ENCODE measurements around the gene SPINT3.

SPINT3 gene, protein sequence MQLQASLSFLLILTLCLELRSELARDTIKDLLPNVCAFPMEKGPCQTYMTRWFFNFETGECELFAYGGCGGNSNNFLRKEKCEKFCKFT

DNA sequence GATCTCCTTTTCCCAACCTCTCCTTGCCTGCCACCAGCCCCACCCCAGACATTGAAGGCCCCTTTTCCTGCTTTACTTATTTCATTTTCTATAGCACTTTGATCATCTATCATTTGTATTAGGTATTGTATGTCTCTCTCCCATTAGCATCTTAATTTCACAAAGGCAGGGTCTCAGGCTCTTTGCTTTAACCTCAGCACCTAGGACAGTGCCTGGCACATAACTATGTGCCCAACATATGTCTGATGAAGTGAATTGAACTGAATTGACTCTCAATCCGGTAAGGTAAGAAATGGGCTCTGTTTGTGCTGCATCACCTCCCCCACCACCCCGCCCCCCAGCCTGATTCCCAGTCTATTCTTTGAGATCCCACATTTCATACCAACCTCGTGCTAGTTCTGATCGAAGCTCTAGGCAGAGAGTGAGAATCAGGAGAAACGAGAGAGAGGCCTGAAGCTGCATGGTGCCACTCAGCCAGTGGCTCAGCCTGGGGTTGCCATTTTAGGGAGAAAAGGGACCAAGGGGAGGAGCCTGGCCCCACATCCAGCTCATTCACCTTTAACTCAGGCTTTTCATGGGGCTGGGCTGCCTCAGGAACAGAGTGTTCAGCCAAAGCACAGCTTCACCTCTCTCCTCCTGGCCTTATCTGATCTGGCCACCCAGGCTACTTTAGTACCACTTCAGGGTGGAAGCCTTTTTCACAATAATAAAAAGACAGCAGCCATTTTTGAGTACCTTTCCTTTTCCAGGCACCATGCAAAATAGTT, at the start of gene SPINT3:
Gene SPINT3, minus strand, starts transcription at position 476 of the 767 bp plus-strand sequence. Its CDS starts 14 bp downstream, at position 462.
- TF ChIP-seq, protein P1, sequence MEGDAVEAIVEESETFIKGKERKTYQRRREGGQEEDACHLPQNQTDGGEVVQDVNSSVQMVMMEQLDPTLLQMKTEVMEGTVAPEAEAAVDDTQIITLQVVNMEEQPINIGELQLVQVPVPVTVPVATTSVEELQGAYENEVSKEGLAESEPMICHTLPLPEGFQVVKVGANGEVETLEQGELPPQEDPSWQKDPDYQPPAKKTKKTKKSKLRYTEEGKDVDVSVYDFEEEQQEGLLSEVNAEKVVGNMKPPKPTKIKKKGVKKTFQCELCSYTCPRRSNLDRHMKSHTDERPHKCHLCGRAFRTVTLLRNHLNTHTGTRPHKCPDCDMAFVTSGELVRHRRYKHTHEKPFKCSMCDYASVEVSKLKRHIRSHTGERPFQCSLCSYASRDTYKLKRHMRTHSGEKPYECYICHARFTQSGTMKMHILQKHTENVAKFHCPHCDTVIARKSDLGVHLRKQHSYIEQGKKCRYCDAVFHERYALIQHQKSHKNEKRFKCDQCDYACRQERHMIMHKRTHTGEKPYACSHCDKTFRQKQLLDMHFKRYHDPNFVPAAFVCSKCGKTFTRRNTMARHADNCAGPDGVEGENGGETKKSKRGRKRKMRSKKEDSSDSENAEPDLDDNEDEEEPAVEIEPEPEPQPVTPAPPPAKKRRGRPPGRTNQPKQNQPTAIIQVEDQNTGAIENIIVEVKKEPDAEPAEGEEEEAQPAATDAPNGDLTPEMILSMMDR (IDR thresholded peaks at IDR 0.05): no peak

DNA sequence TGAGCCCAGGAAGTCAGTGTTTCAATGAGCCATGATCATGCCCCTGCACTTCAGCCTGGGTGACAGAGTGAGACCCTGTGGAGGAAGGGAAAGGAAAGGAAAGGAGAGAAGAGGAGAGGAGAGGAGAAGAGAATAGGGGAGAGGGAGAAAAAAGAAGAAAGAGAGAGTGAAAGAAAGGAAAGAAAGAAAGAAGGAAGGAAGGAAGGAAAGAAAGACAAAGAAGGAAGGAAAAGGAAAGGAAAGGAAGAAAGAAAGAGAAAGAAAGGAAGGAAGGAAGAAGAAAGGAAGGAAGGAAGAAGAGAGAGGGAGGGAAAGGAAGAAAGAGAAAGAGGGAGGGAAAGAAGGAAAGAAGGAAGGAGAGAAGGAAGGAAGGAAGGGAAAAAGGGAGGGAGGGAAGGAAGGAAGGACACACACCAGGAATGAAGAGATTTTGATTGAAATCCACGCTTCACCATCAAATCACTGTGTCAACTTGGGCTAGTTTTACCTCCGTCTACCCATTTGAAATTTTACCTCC, 49.4 kb upstream of the SPINT3 start:
- TF ChIP-seq, protein P1 (IDR thresholded peaks at IDR 0.05): no peak

DNA sequence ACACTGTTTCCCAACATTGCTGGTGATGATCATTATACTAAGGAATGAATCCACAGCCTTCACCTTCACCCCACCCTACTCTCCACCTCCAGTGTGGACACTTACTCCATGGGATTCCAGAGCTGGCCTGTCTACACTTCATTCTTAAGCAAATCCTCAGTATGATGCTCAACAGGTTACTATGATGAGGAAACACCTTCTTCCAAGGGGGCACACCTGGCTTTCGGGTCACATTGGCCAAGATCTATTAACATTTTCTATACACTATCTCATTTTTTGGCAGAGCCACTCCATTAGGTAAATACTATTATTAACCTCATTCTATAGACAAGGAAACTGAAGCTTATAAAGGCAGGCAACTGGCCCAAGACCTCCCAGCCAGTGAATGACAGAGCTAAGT, 39.8 kb upstream of the SPINT3 start:
- TF ChIP-seq, protein P1 (IDR thresholded peaks at IDR 0.05): no peak

DNA sequence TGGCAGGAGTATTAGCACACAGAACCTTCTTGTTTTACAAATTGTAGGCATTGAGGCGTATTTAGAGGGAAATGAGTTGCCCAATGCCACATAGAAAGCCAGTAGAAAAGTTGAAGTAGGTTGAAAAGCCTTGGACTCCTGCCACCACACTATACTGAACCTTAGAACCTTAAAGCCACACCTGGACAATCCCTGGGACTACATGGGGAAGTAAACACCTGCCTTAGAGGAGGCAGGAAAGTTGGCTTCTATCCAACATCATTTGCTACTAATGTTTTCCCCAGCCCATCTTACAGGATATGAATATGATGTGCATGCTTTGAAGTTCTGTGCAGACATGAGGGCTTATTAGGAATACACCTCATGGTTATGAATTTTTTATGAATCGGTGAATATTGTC, 37.0 kb upstream of the SPINT3 start:
- TF ChIP-seq, protein P1 (IDR thresholded peaks at IDR 0.05): no peak

DNA sequence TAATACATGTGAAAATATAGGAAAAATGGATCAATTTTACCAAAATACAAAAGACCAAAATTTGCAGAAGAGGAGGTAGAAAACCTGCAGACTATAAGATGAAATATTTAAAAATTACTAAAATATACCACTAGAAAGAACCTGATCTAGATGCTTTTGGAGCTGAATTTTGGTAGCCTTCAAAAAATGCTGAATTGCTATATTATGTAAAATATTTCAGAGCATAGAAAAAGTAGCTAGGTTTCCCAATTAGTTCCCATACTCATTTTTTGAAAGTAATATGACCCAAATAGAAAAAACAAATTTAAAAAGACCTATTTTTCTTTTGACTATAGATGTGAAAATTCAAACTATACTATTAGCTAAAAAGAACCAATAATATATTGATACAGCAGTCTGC, 35.3 kb upstream of the SPINT3 start:
- TF ChIP-seq, protein P1 (IDR thresholded peaks at IDR 0.05): no peak

DNA sequence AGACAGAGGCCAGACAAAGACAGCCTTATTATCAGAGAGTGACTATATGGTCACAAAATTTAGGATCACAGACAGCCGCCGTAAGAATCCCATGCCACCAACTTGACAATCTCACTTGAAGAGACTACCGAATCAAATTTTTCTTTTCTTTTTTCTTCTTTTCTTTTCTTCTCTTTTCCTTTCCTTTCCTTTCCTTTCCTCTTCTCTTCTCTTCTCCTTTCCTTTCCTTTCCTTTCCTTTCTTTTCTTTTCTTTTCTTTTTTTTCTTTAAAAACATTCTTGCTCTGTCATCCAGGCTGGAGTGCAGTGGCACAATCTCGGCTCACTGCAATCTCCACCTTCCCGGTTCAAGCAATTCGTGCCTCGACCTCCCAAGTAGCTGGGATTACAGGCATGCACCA, 33.0 kb upstream of the SPINT3 start:
- TF ChIP-seq, protein P1 (IDR thresholded peaks at IDR 0.05): no peak

DNA sequence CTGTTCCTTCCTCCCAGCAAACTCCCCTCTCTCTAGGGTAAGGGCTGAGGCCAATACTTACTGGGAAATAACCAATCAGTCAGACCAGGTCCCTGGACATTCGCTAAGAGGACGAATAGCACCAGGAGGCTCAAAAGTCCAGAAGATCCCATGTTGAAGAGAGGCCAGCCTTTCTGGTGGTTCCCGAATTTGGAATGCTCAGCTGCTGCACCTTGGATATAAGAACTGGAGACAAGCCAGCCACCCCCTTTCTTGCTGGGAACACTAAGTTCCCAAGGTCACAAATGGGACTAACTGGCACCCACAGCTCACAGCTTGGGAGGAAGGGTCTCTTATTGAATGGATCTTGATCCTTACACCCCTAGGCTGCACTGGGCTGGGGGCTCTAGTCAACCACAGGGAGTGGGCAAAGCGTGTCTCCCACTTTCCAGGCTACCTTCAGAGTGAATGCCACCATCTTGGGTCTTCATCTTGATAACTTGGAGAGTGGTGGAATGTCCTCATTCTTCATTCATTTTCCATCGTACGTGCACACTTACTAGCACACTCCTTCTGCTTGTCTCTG, 31.9 kb upstream of the SPINT3 start, which contains the start of gene EPPIN:
Gene EPPIN, minus strand, starts transcription at position 196 of the 565 bp plus-strand sequence. Its CDS starts 44 bp downstream, at position 152.
- TF ChIP-seq, protein P1 (IDR thresholded peaks at IDR 0.05): no peak
